GM21825 (cell line): ENCODE results near the gene SEC23B.
"Not testable (repeated sequence)": the region's sequence is repeated elsewhere in the genome, so short reads cannot be mapped to it uniquely, and the experiment has no call there.

ENCODE experiments used
- ATAC-seq: cut with Tn5 transposase; IDR thresholded peaks from one replicate; pipeline ENCODE4 v1.9.1; 2021; ENCODE audit warnings: mild to moderate bottlenecking, moderate library complexity; ENCODE audit not compliant: unreplicated experiment

The SEC23B gene

GRCh38 chr20:18507218-18508191, at the start of gene SEC23B:
SEC23B (plus strand) TSS chr20:18507940; CDS start chr20:18510836, 2,896 bp downstream.
- ATAC-seq: peak; percentile 93

GRCh38 chr20:18465536-18466200, 42.1 kb upstream of the SEC23B start:
- no peak for ATAC-seq

- no peak for ATAC-seq
Measured at GRCh38 chr20:18466574-18466893, 41.2 kb upstream of the SEC23B start.

GRCh38 chr20:18466894-18467730, 40.6 kb upstream of the SEC23B start, which contains the start of the genes DZANK1 and POLR3F:
DZANK1 (minus strand) TSS chr20:18467030; CDS start chr20:18465358, 1,672 bp downstream.
POLR3F (plus strand) TSS chr20:18467390; CDS start chr20:18467507, 117 bp downstream.
- peak; percentile 96 for ATAC-seq

- ATAC-seq: no peak
Measured at GRCh38 chr20:18477218-18477617, 30.5 kb upstream of the SEC23B start.

GRCh38 chr20:18477821-18478220, 29.9 kb upstream of the SEC23B start:
- no peak for ATAC-seq

GRCh38 chr20:18481596-18481995, 26.1 kb upstream of the SEC23B start:
- no peak for ATAC-seq

- ATAC-seq: no peak
Measured at GRCh38 chr20:18488301-18488700, 19.4 kb upstream of the SEC23B start.

GRCh38 chr20:18496042-18496441, 11.7 kb upstream of the SEC23B start:
- no peak for ATAC-seq

- peak; percentile 100 for ATAC-seq
Measured at GRCh38 chr20:18496740-18497592, 10.8 kb upstream of the SEC23B start, which contains the start of gene RBBP9. RBBP9 (minus strand) TSS chr20:18497225; CDS start chr20:18497167, 58 bp downstream.

- no peak for ATAC-seq
Measured at GRCh38 chr20:18497603-18498002, 10.1 kb upstream of the SEC23B start.

- not testable (repeated sequence) for ATAC-seq
Measured at GRCh38 chr20:18501672-18502071, 6.1 kb upstream of the SEC23B start.

- no peak for ATAC-seq
Measured at GRCh38 chr20:18504479-18505060, 3.2 kb upstream of the SEC23B start.

- no peak for ATAC-seq
Measured at GRCh38 chr20:18506744-18507143, 996 bp upstream of the SEC23B start.

GRCh38 chr20:18511571-18511970, 3.8 kb downstream of the SEC23B start:
- ATAC-seq: no peak

GRCh38 chr20:18513208-18513607, 5.5 kb downstream of the SEC23B start:
- ATAC-seq: no peak

GRCh38 chr20:18514127-18514526, 6.4 kb downstream of the SEC23B start:
- no peak for ATAC-seq

- no peak for ATAC-seq
Measured at GRCh38 chr20:18515973-18516372, 8.2 kb downstream of the SEC23B start.

- ATAC-seq: not testable (repeated sequence)
Measured at GRCh38 chr20:18522066-18522465, 14.3 kb downstream of the SEC23B start.
